ENCODE data around the gene VAMP4. TPM values are rescaled to one million over a fixed set of nuclear protein-coding genes. Genes with fewer than 3 reads are reported as not detected.
"Not testable (repeated sequence)": the region's sequence is repeated elsewhere in the genome, so short reads cannot be mapped to it uniquely, and the experiment has no call there.

The VAMP4 gene
- total and polyA plus RNA-seq, 10 of the 15 experiments (the other 5 are each of a cell fraction or from before 2014, with no cell fraction given), result 0.90 to 7.9 (median 4.3) TPM

- H3K27me3 ChIP-seq (replicated peaks in 1 of 2; ENCODE audit: control insufficient read depth in 2 of 2, insufficient read depth in 2 of 2, low read length in 1 of 2); H3K4me2 ChIP-seq (ENCODE audit: control insufficient read depth, insufficient read depth); H3K9ac ChIP-seq (ENCODE audit: control insufficient read depth, insufficient read depth, low read length); intact Hi-C loops (cut with micrococcal nuclease; ENCODE audit: unreplicated experiment); H3K27ac ChIP-seq (ENCODE audit: control insufficient read depth, insufficient read depth); SMC1A ChIA-PET (ENCODE audit: uncharacterized antibody, unreplicated experiment); CTCF ChIA-PET; H3K36me3 ChIP-seq (ENCODE audit: control insufficient read depth in 2 of 2, insufficient read depth in 2 of 2, low read length in 1 of 2); POLR2A ChIA-PET; H3K9me3 ChIP-seq (replicated peaks; ENCODE audit: control insufficient read depth, insufficient read depth, low read length); H2AFZ ChIP-seq (ENCODE audit: control insufficient read depth, low read depth, low read length); ATAC-seq; BruUV-seq (replicated peaks); DNase-seq (ENCODE audit: low read depth, low spot score); in situ Hi-C loops (cut with MboI); RAD21 ChIA-PET (ENCODE audit: unreplicated experiment); H4K20me1 ChIP-seq (ENCODE audit: control insufficient read depth, insufficient read depth); H3K4me3 ChIP-seq; H3K79me2 ChIP-seq (ENCODE audit: control insufficient read depth, insufficient read depth, low read length); FAIRE-seq; H3K4me1 ChIP-seq (ENCODE audit: control insufficient read depth, insufficient read depth, low read length): not testable (repeated sequence)
- 75% methylated on average over 14 of the region's 14 CpGs for WGBS (ENCODE audit: insufficient coverage, insufficient replicate concordance, low lambda C conversion rate, missing lambda C conversion rate)
These were observed 46.1 kb downstream of the VAMP4 start for GRCh38 chr1:171695772-171696171.

GRCh38 chr1:171693541-171693940 is 48.3 kb downstream of the VAMP4 start:
- in situ Hi-C loops (cut with MboI); H3K79me2 ChIP-seq (ENCODE audit: control insufficient read depth, insufficient read depth, low read length); H4K20me1 ChIP-seq (ENCODE audit: control insufficient read depth, insufficient read depth); H3K9me3 ChIP-seq (replicated peaks; ENCODE audit: control insufficient read depth, insufficient read depth, low read length); H3K36me3 ChIP-seq (ENCODE audit: control insufficient read depth in 2 of 2, insufficient read depth in 2 of 2, low read length in 1 of 2); SMC1A ChIA-PET (ENCODE audit: uncharacterized antibody, unreplicated experiment); DNase-seq (ENCODE audit: low read depth, low spot score); H3K4me1 ChIP-seq (ENCODE audit: control insufficient read depth, insufficient read depth, low read length); ATAC-seq; RAD21 ChIA-PET (ENCODE audit: unreplicated experiment); H3K27me3 ChIP-seq (replicated peaks in 1 of 2; ENCODE audit: control insufficient read depth in 2 of 2, insufficient read depth in 2 of 2, low read length in 1 of 2); FAIRE-seq; H3K4me3 ChIP-seq; POLR2A ChIA-PET; CTCF ChIA-PET; H3K27ac ChIP-seq (ENCODE audit: control insufficient read depth, insufficient read depth); intact Hi-C loops (cut with micrococcal nuclease; ENCODE audit: unreplicated experiment); H2AFZ ChIP-seq (ENCODE audit: control insufficient read depth, low read depth, low read length); BruUV-seq (replicated peaks); H3K4me2 ChIP-seq (ENCODE audit: control insufficient read depth, insufficient read depth); H3K9ac ChIP-seq (ENCODE audit: control insufficient read depth, insufficient read depth, low read length): not testable (repeated sequence)
- 100% methylated on average over 4 of the region's 23 CpGs for WGBS (ENCODE audit: insufficient coverage, insufficient replicate concordance, low lambda C conversion rate, missing lambda C conversion rate)

GRCh38 chr1:171683870-171684269 is 58.0 kb downstream of the VAMP4 start:
- 59% methylated on average over 8 of the region's 8 CpGs for WGBS (ENCODE audit: insufficient coverage, insufficient replicate concordance, low lambda C conversion rate, missing lambda C conversion rate)
- Histone ChIP-seq H4K20me1 (ENCODE audit: control insufficient read depth, insufficient read depth) (no peaks in the 10 kb centered on the region), H3K4me3 (no peak overlapping the region), H3K36me3 (ENCODE audit: control insufficient read depth in 2 of 2, insufficient read depth in 2 of 2, low read length in 1 of 2) (no peaks in the 10 kb centered on the region), H3K27ac (ENCODE audit: control insufficient read depth, insufficient read depth) (no peak overlapping the region), H2AFZ (ENCODE audit: control insufficient read depth, low read depth, low read length) (no peak overlapping the region), H3K27me3 (replicated peaks in 1 of 2; ENCODE audit: control insufficient read depth in 2 of 2, insufficient read depth in 2 of 2, low read length in 1 of 2) (no peaks in the 10 kb centered on the region), H3K9me3 (replicated peaks; ENCODE audit: control insufficient read depth, insufficient read depth, low read length) (no peaks in the 10 kb centered on the region), H3K79me2 (ENCODE audit: control insufficient read depth, insufficient read depth, low read length) (no peaks in the 10 kb centered on the region), H3K9ac (ENCODE audit: control insufficient read depth, insufficient read depth, low read length) (no peak overlapping the region), H3K4me2 (ENCODE audit: control insufficient read depth, insufficient read depth) (no peak overlapping the region), H3K4me1 (ENCODE audit: control insufficient read depth, insufficient read depth, low read length) (no peaks in the 10 kb centered on the region)
- ChIA-PET POLR2A (no interaction called here), RAD21 (ENCODE audit: unreplicated experiment) (no interaction called here), CTCF (no interaction called here), SMC1A (ENCODE audit: uncharacterized antibody, unreplicated experiment) (interaction anchor here (0.7 kb wide), 1 partner anchor 54 kb away, joined by 3 read pairs; no protein-coding TSS in a partner anchor)
- in situ Hi-C loops (cut with MboI), result no loop called here
- FAIRE-seq (no peak), ATAC-seq (no peak), DNase-seq (ENCODE audit: low read depth, low spot score) (no peak)
- intact Hi-C loops (cut with micrococcal nuclease; ENCODE audit: unreplicated experiment), result no loop called here
- BruUV-seq (replicated peaks), result no TSS peak
- TF ChIP-seq ATF2 (IDR thresholded peaks at IDR 0.05; ENCODE audit: low read length) (no peak), MEF2B (IDR thresholded peaks at IDR 0.05; ENCODE audit: partially characterized antibody, poor library complexity, severe bottlenecking) (no peak)
